Measurements from ENCODE around the gene GRB2. TPM values are rescaled to one million over a fixed set of nuclear protein-coding genes. Genes with fewer than 3 reads are reported as not detected.

Gene GRB2
- 74.9 and 81.5 TPM in 2 replicates for total RNA-seq

GRCh38 chr17:75405365-75406221 is at the start of gene GRB2:
Gene GRB2, minus strand, starts transcription at chr17:75405678. Its CDS starts 12,050 bp downstream, at chr17:75393628.

DNA sequence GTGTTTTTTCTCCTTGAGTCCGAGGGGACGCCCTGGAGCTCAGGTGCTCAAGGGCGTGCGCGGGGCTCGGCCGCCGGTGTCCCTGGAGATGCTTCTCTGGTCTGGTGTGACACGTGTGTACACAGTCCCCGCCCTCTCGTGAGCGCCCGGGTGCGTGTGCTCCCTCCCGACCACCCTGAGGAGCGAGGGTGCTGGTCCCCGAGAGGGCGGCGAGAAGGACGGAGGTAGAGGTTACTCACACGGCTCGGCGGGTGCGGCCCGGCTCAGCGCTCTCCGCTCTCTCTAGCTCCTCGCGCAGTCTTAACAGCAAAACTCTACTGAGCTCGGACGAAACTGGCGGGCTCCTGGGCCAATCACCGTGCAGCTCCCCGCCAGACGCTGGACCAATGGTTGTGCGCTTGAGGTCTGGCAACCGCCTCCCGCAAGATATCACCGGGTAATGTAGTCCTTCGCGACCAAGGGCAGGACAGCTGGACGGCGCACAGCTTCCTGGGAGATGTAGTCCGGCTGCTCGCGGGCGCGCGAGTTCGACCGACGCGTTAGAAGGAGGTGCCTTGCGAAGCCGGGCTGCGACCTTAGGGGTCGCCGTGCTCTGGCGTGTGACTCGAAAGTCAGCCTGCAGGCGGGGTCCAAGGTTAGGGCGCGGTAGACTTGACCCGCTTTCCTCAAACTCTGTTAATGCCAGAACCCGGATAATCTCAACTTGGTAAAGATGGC is 116.2 kb downstream of the GRB2 start, which contains the start of gene SLC25A19:
Gene SLC25A19 (minus strand): TSS at position 319 of the 717 bp plus-strand sequence. CDS start 2,669 bp downstream, outside the sequence.

GRCh38 chr17:75270966-75271232 is 134.6 kb downstream of the GRB2 start, which contains the start of gene MIF4GD:
Gene MIF4GD, minus strand, starts transcription at chr17:75271231. Its CDS starts 1,036 bp downstream, at chr17:75270195.

Other genes starting within 250 kb of the GRB2 start
- 123 and 178 TPM in 2 replicates for gene SUMO2, start 222.7 kb downstream of the GRB2 start, total RNA-seq
- 21.5 and 28.4 TPM in 2 replicates for gene NUP85, start 200.0 kb downstream of the GRB2 start, total RNA-seq
- gene GGA3, start 144.1 kb downstream of the GRB2 start, total RNA-seq, result 13.0 and 13.3 TPM in 2 replicates
- gene MRPS7, start 143.8 kb downstream of the GRB2 start, total RNA-seq, result 58.7 and 62.5 TPM in 2 replicates
- gene MIF4GD, start 134.4 kb downstream of the GRB2 start, total RNA-seq, result 11.6 and 11.9 TPM in 2 replicates
- 4.1 and 7.9 TPM in 2 replicates for gene SLC25A19, start 116.2 kb downstream of the GRB2 start, total RNA-seq
- 17.8 and 21.5 TPM in 2 replicates for gene TMEM94, start 51.0 kb upstream of the GRB2 start, total RNA-seq
- 5.4 and 7.8 TPM in 2 replicates for gene CASKIN2, start 109.9 kb upstream of the GRB2 start, total RNA-seq
- 5.8 and 8.2 TPM in 2 replicates for gene TSEN54, start 110.8 kb upstream of the GRB2 start, total RNA-seq
- gene LLGL2, start 120.0 kb upstream of the GRB2 start, total RNA-seq, result 0.40 and 0.44 TPM in 2 replicates
- gene MYO15B, start 182.1 kb upstream of the GRB2 start, total RNA-seq, result 2.9 and 3.3 TPM in 2 replicates
- 0.12 TPM in 1 of 2 replicates, not detected in the other for gene SMIM5, start 227.8 kb upstream of the GRB2 start, total RNA-seq

Data from aortic smooth muscle cell (primary cell).